ENCODE data around the gene HAGHL. TPM values are rescaled to one million over a fixed set of nuclear protein-coding genes. Genes with fewer than 3 reads are reported as not detected.
A peak's percentile ranks its signal among the peaks of the same experiment; 100 is the strongest.

Gene HAGHL
- total RNA-seq, 1 experiment from 2014 or later = 74.8 TPM

DNA sequence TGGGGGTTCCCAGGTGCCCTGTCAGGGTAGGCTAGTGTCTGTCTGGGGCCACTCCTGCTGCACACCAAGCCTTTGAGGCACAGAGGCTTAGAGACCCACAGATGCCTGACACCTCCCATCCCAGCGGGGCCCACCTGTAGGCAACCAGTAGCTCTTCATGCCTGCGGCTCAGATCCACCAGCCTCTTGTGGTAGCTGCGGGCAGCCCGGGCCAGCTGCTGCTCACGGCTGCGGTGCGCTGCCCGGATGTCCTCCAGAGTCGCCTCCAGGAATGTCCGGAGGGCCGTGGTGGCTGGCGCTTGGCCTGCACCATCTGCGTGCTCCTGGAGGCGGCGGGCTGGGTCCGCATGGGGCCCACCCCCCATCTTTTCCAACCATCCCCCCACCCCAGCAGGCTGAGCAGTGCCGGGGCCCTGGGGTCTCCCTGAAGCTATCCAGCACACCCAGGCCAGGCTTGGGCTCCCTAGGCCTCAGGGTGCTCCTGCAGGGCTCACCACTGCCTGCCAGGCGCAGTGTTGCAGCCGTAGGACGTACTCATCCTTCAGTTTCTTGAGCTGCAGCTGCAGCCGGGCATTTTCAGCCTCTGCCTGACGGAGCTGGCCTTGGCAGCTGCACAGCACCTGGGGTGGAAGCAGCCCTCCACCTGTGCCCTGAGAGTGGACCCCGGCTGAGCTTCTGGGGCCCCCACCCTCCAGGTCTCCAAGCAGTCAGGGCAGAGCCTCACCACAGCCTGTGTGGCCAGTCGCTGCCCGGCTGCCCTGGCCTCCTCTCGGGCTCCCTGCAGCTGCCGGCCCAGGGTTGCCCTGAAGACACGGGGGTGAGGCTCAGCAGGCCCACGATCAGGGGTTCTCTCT, 2.5 kb upstream of the HAGHL start:
- POLR2A ChIA-PET = interaction anchor here (3.0 kb wide), 1 partner anchor 9 kb away, joined by 20 read pairs; the partner anchor contains the start of gene METRN
- H4K20me1 ChIP-seq (ENCODE audit: insufficient read depth) = no peaks in the 10 kb centered on the region
- H3K9ac ChIP-seq (ENCODE audit: low read length) = no peak overlapping the region
- ATAC-seq (no peak), DNase-seq (ENCODE audit: low read depth, low spot score) (no peak)
- peaks cover 19% of the 10 kb centered on the region; the same call in 1 of the 2 replicates for H3K79me2 ChIP-seq (ENCODE audit: insufficient read depth, low read length)
- no peaks in the 10 kb centered on the region for H3K9me3 ChIP-seq (ENCODE audit: control insufficient read depth in 1 of 2, insufficient read depth in 1 of 2, low read depth in 1 of 2, low read length in 2 of 2)
- no peaks in the 10 kb centered on the region for H3K9me2 ChIP-seq (ENCODE audit: insufficient read depth)
- no TSS peak for BruUV-seq (replicated peaks)
- intact Hi-C loops (cut with micrococcal nuclease) = no loop called here
- no peak overlapping the region for H3K4me3 ChIP-seq (replicated peaks in 1 of 2; ENCODE audit: low read depth in 1 of 2, low read length in 2 of 2)
- no peaks in the 10 kb centered on the region for H3K36me3 ChIP-seq (ENCODE audit: control insufficient read depth in 1 of 2, insufficient read depth in 2 of 2, low read length in 2 of 2)
- RAD21 ChIA-PET (ENCODE audit: low non-redundant PET in 1 of 2, low total read pairs in 2 of 2, uncharacterized antibody in 2 of 2, unreplicated experiment in 2 of 2) = no interaction called here
- no peaks in the 10 kb centered on the region for H3K27me3 ChIP-seq (ENCODE audit: insufficient read depth, low read length)
- no peak overlapping the region for H3K4me2 ChIP-seq (ENCODE audit: low read length)
- peak; percentile 1 for TF ChIP-seq POLR2A (IDR thresholded peaks at IDR 0.05; ENCODE audit: borderline replicate concordance, extremely low read depth, insufficient read depth, insufficient read length)
- no peak for TF ChIP-seq EGR1 (IDR thresholded peaks at IDR 0.05; ENCODE audit: low read depth)
- TF ChIP-seq CEBPB (IDR thresholded peaks at IDR 0.05; ENCODE audit: low read depth) = no peak
- TF ChIP-seq, protein P1, sequence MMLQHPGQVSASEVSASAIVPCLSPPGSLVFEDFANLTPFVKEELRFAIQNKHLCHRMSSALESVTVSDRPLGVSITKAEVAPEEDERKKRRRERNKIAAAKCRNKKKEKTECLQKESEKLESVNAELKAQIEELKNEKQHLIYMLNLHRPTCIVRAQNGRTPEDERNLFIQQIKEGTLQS (IDR thresholded peaks at IDR 0.05) = no peak
- TF ChIP-seq FOSL1 (IDR thresholded peaks at IDR 0.05; ENCODE audit: low read depth) = no peak
- no peak for TF ChIP-seq ZFX (IDR thresholded peaks at IDR 0.05)
- TF ChIP-seq TCF7L2 (IDR thresholded peaks at IDR 0.05; ENCODE audit: borderline replicate concordance, extremely low read depth, insufficient read depth, insufficient read length) = no peak
- TF ChIP-seq POLR2AphosphoS5 (IDR thresholded peaks at IDR 0.05; ENCODE audit: low read depth, low read length) = peak; percentile 13; the same call in 1 of the 2 replicates
- TF ChIP-seq EZH2 (IDR thresholded peaks at IDR 0.05) = no peak
- H3K4me1 ChIP-seq (ENCODE audit: control insufficient read depth in 1 of 2, insufficient read depth in 2 of 2, low read length in 2 of 2) = peaks cover 16 to 58% of the 10 kb centered on the region in 2 experiments
- H3K27ac ChIP-seq (ENCODE audit: low read depth, low read length) = no peak overlapping the region
- CTCF ChIA-PET = interaction anchor here (1.0 to 2.4 kb wide), 2 partner anchors 12 to 17 kb away, joined by 3 to 10 read pairs; no protein-coding TSS in a partner anchor
- no peak overlapping the region for H2AFZ ChIP-seq (ENCODE audit: low read depth, low read length, poor library complexity, severe bottlenecking)

DNA sequence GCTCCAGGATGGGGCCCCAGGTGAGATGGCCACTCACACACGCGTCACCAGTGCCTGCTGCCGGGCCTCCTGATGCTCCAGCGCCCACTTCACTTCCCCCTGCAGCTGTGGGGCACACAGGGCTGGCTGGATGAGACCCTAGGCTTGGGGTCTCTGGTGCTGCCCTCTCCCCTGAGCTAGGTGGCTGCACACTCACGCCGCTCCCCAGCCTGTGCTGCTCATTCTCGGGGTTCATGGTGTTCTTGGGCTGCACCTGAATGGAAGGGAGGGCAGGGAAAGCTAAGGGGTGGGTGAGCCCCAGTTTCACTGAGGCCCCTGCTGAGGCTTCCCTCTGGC, 1.9 kb upstream of the HAGHL start:
- ChIA-PET CTCF (interaction anchor here (1.0 to 2.6 kb wide), 2 partner anchors 12 to 16 kb away, joined by 3 to 11 read pairs; no protein-coding TSS in a partner anchor), POLR2A (interaction anchor here (3.0 kb wide), 1 partner anchor 10 kb away, joined by 20 read pairs; the partner anchor contains the start of gene METRN), RAD21 (ENCODE audit: low non-redundant PET in 1 of 2, low total read pairs in 2 of 2, uncharacterized antibody in 2 of 2, unreplicated experiment in 2 of 2) (interaction anchor here in 1 of 2 experiments (0.5 kb wide), 1 partner anchor 12 kb away, joined by 4 read pairs; no protein-coding TSS in a partner anchor)
- Histone ChIP-seq H3K36me3 (ENCODE audit: control insufficient read depth in 1 of 2, insufficient read depth in 2 of 2, low read length in 2 of 2) (no peaks in the 10 kb centered on the region), H3K27me3 (ENCODE audit: insufficient read depth, low read length) (no peaks in the 10 kb centered on the region), H3K4me3 (replicated peaks in 1 of 2; ENCODE audit: low read depth in 1 of 2, low read length in 2 of 2) (no peak overlapping the region), H3K9me3 (ENCODE audit: control insufficient read depth in 1 of 2, insufficient read depth in 1 of 2, low read depth in 1 of 2, low read length in 2 of 2) (no peaks in the 10 kb centered on the region), H3K4me1 (ENCODE audit: control insufficient read depth in 1 of 2, insufficient read depth in 2 of 2, low read length in 2 of 2) (peaks cover 11 to 56% of the 10 kb centered on the region in 2 experiments), H2AFZ (ENCODE audit: low read depth, low read length, poor library complexity, severe bottlenecking) (no peak overlapping the region), H3K9me2 (ENCODE audit: insufficient read depth) (no peaks in the 10 kb centered on the region), H3K9ac (ENCODE audit: low read length) (no peak overlapping the region), H3K4me2 (ENCODE audit: low read length) (no peak overlapping the region), H3K27ac (ENCODE audit: low read depth, low read length) (no peak overlapping the region), H4K20me1 (ENCODE audit: insufficient read depth) (no peaks in the 10 kb centered on the region), H3K79me2 (ENCODE audit: insufficient read depth, low read length) (peaks cover 24% of the 10 kb centered on the region; the same call in 1 of the 2 replicates)
- ATAC-seq = no peak
- intact Hi-C loops (cut with micrococcal nuclease) = no loop called here
- DNase-seq (ENCODE audit: low read depth, low spot score) = no peak
- BruUV-seq (replicated peaks) = no TSS peak
- TF ChIP-seq EZH2phosphoT487 (IDR thresholded peaks at IDR 0.05; ENCODE audit: borderline replicate concordance) (no peak), POLR2AphosphoS5 (IDR thresholded peaks at IDR 0.05; ENCODE audit: low read depth, low read length) (no peak), EGR1 (IDR thresholded peaks at IDR 0.05; ENCODE audit: low read depth) (no peak), SP1 (IDR thresholded peaks at IDR 0.05; ENCODE audit: low read depth) (no peak), FOSL1 (IDR thresholded peaks at IDR 0.05; ENCODE audit: low read depth) (no peak)
- TF ChIP-seq, protein P2, sequence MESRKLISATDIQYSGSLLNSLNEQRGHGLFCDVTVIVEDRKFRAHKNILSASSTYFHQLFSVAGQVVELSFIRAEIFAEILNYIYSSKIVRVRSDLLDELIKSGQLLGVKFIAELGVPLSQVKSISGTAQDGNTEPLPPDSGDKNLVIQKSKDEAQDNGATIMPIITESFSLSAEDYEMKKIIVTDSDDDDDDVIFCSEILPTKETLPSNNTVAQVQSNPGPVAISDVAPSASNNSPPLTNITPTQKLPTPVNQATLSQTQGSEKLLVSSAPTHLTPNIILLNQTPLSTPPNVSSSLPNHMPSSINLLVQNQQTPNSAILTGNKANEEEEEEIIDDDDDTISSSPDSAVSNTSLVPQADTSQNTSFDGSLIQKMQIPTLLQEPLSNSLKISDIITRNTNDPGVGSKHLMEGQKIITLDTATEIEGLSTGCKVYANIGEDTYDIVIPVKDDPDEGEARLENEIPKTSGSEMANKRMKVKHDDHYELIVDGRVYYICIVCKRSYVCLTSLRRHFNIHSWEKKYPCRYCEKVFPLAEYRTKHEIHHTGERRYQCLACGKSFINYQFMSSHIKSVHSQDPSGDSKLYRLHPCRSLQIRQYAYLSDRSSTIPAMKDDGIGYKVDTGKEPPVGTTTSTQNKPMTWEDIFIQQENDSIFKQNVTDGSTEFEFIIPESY (IDR thresholded peaks at IDR 0.05; ENCODE audit: extremely low read depth, insufficient replicate concordance, low read length) = no peak
- TF ChIP-seq, protein P3, sequence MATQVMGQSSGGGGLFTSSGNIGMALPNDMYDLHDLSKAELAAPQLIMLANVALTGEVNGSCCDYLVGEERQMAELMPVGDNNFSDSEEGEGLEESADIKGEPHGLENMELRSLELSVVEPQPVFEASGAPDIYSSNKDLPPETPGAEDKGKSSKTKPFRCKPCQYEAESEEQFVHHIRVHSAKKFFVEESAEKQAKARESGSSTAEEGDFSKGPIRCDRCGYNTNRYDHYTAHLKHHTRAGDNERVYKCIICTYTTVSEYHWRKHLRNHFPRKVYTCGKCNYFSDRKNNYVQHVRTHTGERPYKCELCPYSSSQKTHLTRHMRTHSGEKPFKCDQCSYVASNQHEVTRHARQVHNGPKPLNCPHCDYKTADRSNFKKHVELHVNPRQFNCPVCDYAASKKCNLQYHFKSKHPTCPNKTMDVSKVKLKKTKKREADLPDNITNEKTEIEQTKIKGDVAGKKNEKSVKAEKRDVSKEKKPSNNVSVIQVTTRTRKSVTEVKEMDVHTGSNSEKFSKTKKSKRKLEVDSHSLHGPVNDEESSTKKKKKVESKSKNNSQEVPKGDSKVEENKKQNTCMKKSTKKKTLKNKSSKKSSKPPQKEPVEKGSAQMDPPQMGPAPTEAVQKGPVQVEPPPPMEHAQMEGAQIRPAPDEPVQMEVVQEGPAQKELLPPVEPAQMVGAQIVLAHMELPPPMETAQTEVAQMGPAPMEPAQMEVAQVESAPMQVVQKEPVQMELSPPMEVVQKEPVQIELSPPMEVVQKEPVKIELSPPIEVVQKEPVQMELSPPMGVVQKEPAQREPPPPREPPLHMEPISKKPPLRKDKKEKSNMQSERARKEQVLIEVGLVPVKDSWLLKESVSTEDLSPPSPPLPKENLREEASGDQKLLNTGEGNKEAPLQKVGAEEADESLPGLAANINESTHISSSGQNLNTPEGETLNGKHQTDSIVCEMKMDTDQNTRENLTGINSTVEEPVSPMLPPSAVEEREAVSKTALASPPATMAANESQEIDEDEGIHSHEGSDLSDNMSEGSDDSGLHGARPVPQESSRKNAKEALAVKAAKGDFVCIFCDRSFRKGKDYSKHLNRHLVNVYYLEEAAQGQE (IDR thresholded peaks at IDR 0.05; ENCODE audit: low read depth) = no peak
